ENCODE measurements around the gene RNLS.
"Not testable (repeated sequence)": the region's sequence is repeated elsewhere in the genome, so short reads cannot be mapped to it uniquely, and the experiment has no call there.

Gene RNLS

DNA sequence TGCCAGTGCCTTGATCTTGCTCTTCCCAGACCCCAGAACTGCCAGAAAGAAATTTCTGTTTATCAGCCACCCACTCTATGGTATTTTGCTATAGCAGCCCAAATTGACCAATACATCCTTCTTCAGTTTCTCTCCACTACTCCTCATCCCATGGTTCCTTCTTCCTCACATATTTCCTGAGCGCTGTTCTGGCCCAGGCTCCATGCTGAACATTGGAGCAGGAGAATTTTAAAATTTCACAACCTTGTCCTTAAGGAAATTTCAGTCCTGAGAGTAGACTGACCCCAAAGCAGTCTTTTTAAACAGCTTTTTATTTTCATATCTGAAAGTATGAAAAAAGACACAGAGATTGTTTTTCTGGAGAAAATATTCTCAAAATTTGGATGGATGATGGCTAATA is 297.1 kb downstream of the RNLS start:
- DNase-seq = no peak

DNA sequence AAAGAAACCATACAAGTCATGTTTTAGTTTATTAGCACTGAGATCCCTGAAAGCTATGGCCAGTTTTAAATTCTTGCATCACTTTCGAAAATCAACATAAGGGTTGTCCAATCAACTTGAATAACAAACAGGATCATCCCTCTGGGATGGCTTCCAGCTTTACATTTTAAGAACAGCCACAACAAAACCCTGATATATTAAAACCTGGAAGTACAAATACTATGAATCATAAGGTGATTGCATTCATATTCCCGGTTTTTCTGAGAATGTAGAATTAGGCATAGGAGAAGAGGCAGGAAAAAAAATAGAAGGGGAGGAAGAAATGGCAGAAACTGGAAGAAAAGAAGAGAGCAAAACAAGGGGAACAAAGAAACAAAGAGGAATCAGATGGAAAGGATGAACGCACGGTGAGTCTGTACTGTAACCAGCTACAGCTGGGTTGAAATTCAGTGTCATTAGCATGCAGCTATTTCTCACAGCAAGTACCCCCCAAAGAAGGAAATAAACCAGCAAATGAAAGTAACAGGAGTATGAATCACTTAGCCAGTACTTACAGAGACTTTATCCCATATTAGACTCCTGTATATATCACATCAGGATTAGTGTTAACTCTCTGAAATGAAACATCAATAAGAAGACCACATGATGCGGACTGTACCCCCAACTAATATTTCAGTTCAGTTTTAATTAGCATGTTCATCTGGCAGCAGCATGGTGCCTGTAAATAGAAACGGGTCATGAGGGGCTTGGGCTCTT is 301.3 kb downstream of the RNLS start:
- no peak for DNase-seq

GRCh38 chr10:88280518-88280917 is 302.6 kb downstream of the RNLS start:
- DNase-seq = no peak

DNA sequence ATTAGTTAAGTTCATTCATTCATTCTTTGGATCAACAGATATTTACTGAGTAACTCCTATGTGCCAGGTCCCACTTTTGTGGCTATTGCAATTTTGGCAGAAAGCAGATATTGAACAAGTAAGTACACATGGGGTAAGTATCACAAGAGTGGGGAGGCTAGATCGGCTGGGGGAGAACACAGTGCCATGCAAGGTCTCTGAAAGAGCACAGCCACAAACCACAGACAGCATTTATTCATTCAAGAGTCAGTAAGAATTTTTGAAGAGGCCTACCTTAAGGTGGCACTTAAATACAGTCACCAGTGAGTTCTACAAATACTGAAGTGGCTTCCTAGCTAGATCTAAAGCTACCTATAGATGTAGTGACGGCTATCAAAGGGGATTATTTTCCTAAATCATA is 304.2 kb downstream of the RNLS start:
- DNase-seq = no peak

DNA sequence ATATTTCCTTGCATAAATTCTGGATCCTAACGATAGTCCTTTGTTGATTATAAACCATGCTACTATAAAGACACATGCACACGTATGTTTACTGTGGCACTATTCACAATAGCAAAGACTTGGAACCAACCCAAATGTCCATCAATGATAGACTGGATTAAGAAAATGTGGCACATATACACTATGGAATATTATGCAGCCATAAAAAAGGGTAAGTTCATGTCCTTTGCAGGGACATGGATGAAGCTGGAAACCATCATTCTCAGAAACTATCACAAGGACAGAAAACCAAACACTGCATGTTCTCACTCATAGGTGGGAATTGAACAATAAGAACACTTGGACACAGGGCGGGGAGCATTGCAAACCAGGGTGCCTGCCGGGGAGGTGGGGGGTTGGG is 306.2 kb downstream of the RNLS start:
- not testable (repeated sequence) for DNase-seq

GRCh38 chr10:88274286-88274685 is 308.8 kb downstream of the RNLS start:
- DNase-seq = no peak

- no peak for DNase-seq
These were observed 309.6 kb downstream of the RNLS start for GRCh38 chr10:88273567-88273966.

DNA sequence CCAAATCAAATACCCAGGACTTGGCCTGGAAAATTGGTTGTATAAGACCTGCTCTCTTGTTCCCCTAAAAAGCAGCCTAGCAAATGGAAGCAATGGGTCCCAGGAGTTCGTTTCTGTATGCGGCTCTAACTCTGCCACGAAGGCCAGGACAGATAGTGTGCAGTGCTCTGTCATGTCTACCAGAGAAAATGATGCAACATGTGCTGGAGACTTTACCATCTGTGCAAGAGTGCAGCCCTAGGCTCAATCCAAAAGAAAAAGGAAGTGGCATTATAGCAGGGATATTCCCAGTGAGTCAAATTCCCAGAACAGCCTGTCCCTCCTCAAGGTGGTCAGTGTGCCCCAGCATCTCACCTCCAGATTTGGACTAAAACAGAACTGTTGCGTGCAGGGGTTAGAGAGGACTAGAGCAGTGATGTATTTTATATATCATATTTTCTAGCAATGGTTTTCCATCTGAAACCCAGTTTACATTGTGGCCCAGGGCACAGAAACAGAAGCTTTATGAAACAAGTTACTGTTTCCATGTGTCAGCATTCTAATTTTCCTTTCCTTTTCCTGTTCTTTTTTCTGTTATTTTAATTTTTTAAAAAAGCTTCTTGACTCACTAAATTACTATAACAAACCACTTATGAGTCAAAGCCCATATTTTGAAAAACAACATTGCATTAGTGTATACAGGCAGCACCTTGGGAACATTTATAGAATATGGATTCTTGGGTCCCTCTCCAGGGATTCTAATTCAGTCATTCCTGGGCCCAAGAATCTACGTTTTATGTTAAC is 311.2 kb downstream of the RNLS start:
- DNase-seq = no peak

DNA sequence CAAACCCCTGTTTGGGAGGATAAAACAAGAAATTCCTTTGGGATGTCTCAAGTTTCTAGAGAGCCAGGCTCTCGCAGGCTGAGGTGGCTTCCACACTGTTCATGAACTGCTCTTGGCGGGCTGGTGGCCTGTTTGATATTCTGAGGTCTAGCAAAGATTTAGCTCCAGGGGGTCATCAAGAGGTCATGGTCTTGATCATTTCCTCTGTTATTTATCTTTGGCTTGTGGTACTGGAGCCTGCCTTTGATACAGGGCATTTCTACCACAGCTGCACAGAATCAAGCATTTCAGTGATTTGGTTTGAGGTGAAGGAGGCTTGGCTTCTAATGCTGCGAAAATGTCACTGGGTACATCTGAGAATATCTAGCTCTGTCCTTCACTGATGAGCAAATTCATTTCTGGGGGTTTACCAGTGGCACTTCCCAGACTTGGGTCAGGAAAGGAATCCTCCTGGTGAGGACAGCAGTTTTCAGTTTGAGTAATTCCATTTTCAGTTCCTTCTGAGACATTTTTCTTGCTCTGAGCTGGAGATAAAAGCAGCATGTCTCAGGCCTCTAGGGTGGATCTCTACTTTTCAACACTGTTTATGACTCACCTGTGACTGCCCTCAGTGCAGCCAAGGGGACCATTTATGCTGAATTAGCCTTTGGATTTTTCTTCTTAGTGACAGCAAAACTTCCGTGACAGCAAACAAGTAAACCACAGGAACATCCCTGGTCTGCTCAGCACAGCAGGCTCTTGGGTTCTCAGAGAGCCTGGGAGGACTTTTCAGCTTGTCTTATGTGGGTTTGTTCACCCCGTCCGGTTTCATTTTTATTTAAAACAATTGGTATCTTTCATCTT is 312.0 kb downstream of the RNLS start:
- DNase-seq = no peak

DNA sequence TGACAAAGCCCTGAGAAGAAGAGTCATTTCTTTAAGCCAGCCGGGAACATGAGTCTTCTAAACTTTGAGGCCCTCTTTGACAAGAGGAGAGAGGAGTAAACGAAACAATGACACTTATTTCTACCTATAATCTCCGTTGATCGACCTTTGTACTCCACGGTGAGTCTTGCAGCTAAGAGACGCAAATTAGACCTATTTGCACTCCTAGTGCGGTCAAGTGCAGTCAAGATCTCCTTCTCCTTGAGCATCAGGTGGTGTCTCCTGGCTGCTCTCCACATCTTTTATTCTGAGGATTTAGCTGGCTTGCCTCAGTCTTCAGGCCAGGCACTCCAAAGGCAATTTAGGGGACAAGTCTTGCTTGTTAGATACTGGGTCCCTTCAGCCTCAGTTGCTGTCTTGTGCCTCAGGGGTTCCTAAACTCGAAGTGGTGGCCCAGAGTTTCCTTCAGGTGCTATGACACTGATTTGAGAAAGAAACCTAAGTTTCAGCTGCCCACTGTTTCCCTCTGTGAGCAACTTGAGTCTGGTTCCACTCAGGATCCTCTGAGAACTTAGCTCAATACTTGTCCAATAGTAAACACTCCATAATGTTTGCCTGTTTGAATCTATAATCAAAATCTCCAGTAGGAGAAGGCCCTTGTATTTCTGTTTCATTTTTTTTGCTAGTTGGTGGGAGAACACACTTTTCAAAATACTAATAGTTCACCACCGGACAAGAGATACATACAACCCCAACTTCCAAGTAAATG is 312.9 kb downstream of the RNLS start:
- no peak for DNase-seq

DNA sequence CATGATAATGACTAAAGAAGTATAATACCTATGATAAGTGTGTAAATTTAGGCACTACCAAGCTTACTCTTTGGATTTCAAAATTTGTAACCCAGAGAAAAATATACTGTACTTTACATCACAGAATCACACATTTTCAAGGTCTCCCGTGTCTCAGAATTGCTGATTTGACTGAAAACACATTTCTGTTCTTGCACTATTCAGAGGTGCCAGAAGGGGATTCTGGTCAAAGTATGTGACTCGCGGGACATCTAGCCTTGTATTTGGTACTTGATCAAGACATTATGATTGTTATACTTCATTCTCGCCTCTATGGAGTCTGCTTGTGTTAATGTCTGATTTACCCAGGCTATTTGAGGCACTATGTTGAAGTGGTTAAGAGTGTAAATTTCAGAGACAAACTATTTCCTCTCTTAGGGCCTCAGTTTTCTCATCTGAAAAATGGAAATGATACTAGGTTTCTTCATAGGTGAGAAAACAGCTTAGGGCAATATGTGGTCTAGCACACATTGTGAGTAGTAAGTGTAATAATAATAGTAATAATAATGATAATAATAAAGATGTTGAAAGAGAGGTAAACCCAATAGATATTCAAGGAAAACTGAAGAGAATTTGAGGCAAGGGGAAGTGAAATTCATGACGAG is 320.4 kb downstream of the RNLS start:
- DNase-seq = no peak

DNA sequence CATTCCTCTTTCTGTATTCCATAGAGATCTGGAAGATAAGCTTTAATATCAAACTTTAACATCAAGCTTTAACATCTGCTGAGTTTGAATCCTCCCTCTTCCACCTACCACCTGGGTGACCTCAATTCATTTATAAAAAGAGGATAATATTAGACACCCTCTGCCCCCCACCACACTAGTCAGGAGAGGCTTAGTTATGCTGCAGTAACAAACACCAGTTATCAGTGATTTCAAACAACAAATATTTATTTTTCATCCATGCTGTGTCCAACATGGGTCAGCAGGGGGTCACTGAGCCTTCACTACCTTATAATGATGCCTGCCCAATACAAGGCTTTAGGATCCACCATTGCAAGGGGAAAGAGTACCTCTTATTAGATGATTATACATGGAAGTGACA is 322.0 kb downstream of the RNLS start:
- no peak for DNase-seq

- DNase-seq = no peak
These were observed 322.6 kb downstream of the RNLS start for GRCh38 chr10:88260329-88261051.

DNA sequence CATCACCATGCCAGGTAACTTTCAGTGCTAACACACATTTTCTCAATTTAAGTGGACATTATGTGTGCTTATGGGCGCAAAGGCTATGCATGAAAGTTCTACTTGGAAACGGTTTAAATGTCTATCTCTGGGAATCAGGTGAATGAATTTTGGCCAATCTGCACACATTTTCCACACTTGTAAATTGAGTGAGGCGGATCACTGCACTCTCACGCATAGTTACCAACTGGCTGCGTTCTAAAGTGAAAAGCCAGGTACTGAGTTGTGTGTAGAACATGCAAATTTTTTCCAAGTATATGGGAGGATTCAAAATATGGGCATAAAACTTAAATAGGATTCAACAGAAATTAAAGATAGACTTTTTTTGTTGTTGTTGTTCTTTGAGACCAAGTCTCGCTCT is 323.7 kb downstream of the RNLS start:
- DNase-seq = no peak

DNA sequence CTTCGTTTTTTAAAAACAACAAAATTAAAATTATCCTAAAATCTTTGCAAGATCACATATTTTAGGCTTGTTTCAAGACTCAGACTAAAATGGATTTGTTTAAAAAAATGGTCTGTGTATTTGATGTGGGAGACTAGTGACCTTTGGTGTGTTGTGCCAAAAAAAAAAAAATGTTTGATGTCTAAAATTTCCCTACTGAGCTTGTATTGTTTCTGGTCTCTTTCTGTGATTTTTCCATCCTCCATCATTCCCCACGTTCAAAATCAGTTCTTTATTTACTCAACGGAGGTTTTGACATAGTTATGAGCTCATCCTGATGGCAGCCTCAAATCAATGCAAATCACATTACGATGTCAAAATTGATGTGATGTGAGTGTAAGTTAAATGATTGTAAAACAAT is 326.2 kb downstream of the RNLS start:
- no peak for DNase-seq

- DNase-seq = no peak
These were observed 327.0 kb downstream of the RNLS start for GRCh38 chr10:88256013-88256680.

DNA sequence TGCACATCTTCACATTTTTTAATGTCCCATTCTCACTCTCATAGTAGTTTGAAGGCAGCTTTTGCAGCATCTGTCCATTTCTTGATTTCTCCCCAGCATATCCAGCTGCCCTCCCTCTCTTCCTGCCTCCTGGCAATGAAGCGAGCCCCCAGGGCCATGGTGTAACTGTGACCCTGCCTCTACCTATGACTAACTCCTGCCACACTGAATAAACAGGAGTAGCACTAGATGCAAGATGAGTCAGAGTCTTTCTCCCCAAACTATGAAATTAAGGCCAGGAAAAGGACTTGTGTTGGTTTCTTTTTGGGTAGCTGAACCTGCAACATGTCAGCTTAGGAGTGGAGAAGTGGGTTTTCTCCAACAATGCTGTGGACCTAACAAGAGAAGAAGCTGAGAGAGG is 329.0 kb downstream of the RNLS start:
- no peak for DNase-seq

- DNase-seq = no peak
These were observed 329.5 kb downstream of the RNLS start for GRCh38 chr10:88253622-88254021.

- no peak for DNase-seq
These were observed 330.0 kb downstream of the RNLS start for GRCh38 chr10:88253128-88253527.

GRCh38 chr10:88249450-88249849 is 333.7 kb downstream of the RNLS start:
- no peak for DNase-seq

- no peak for DNase-seq
These were observed 336.4 kb downstream of the RNLS start for GRCh38 chr10:88246675-88247074.

Measured in NCI-H2171 treated with DMSO at 0.1 percent for 48 hours (cell line).